K562 (cell line): ENCODE results near the gene ARHGAP8.

Experiments used
- CTCF ChIP-seq, 3 experiments: IDR thresholded peaks in 2 of 3; conservative IDR thresholded peaks in 1 of 3; 2 replicates each; pipeline ENCODE4 v1.5.1; 2011 to 2012; ENCODE audit warnings: low read length in 3 of 3, mild to moderate bottlenecking in 3 of 3, control low read depth in 2 of 3, improper control_type of control experiment in 1 of 3, inconsistent platforms in 1 of 3, low read depth in 1 of 3, mixed read lengths in 1 of 3, moderate library complexity in 1 of 3; ENCODE audit not compliant: insufficient read depth in 2 of 3
- EP300 ChIP-seq: IDR thresholded peaks from 2 replicates; pipeline ENCODE4 v1.6.1; 2012; ENCODE audit warnings: low read length, improper control_type of control experiment
- MAFK ChIP-seq: IDR thresholded peaks from 2 replicates; pipeline ENCODE4 v1.6.1; 2011; ENCODE audit warnings: low read length, improper control_type of control experiment
- MEIS2 ChIP-seq: fragments of 450-650 bp; IDR thresholded peaks from 2 replicates; pipeline ENCODE4 v1.6.1; 2014; ENCODE audit warnings: mild to moderate bottlenecking; ENCODE audit not compliant: partially characterized antibody
- MLX ChIP-seq, 2 experiments: fragments of 450-650 bp in 1 of 2; sonication (generic) in 1 of 2; formaldehyde crosslinking; conservative IDR thresholded peaks; 2 replicates each; pipeline versions ENCODE4 v1.4.0 to v1.8.1; 2020 to 2022; ENCODE audit warnings: mild to moderate bottlenecking in 1 of 2, missing genetic modification reagents in 1 of 2
- MXI1 ChIP-seq: IDR thresholded peaks from 2 replicates; pipeline ENCODE4 v1.6.1; 2011; ENCODE audit warnings: low read depth, mild to moderate bottlenecking, improper control_type of control experiment, low read length
- NFE2 ChIP-seq: IDR thresholded peaks from 2 replicates; pipeline ENCODE4 v1.6.1; 2014; ENCODE audit warnings: antibody characterized with exemption, low read depth
- PHB ChIP-seq: fragments of 250-450 bp; sonication (Bioruptor Pico); IDR thresholded peaks from 2 replicates; pipeline ENCODE4 v1.5.0; 2021
- SAFB ChIP-seq: fragments of 200-400 bp; formaldehyde crosslinking; IDR thresholded peaks from 2 replicates; pipeline ENCODE4 v1.6.1; 2017; ENCODE audit warnings: low read depth, low read length, borderline replicate concordance
- SMC3 ChIP-seq: conservative IDR thresholded peaks from 2 replicates; pipeline ENCODE4 v1.6.1; 2011; ENCODE audit warnings: low read depth, low read length, improper control_type of control experiment; ENCODE audit not compliant: insufficient read depth
- TAF7 ChIP-seq: fragments of 450-650 bp; IDR thresholded peaks from 2 replicates; pipeline ENCODE4 v1.6.1; 2016; ENCODE audit warnings: missing genetic modification characterization, missing compliant biosample characterization
- TFE3 ChIP-seq: fragments of 450-650 bp; formaldehyde crosslinking; IDR thresholded peaks from 2 replicates; pipeline ENCODE4 v1.4.0; 2020; ENCODE audit warnings: mild to moderate bottlenecking, mixed read lengths
- YY1 ChIP-seq, 3 experiments: IDR thresholded peaks; 2 replicates each; pipeline ENCODE4 v1.6.1; 2011; ENCODE audit warnings: low read length in 2 of 3, mild to moderate bottlenecking in 2 of 3, moderate library complexity in 2 of 3, borderline replicate concordance in 1 of 3, control low read depth in 1 of 3, low read depth in 1 of 3; ENCODE audit not compliant: insufficient read depth in 3 of 3, insufficient replicate concordance in 2 of 3, control insufficient read depth in 1 of 3, insufficient read length in 1 of 3; ENCODE audit errors: extremely low read depth in 1 of 3
- ZNF224 ChIP-seq: sonication (generic); formaldehyde crosslinking; IDR thresholded peaks from 2 replicates; pipeline ENCODE4 v1.8.0; 2022; ENCODE audit warnings: mild to moderate bottlenecking, missing genetic modification reagents

GRCh38 chr22:44704159-44705021, 48.0 kb upstream of the ARHGAP8 start:
- no peak for TF ChIP-seq SAFB
- no peak for TF ChIP-seq PHB (CRISPR knock-in tag)
- TF ChIP-seq ZNF224 (CRISPR knock-in tag): no peak
- no peak for TF ChIP-seq TFE3 (CRISPR knock-in tag)
- TF ChIP-seq MLX (CRISPR knock-in tag; conservative IDR thresholded peaks at IDR 0.05): no peak
- no peak for TF ChIP-seq SMC3
- no peak for TF ChIP-seq MAFK
- no peak for TF ChIP-seq MXI1
- no peak for TF ChIP-seq NFE2
- no peak for TF ChIP-seq EP300
- TF ChIP-seq YY1 (IDR thresholded peaks at IDR 0.05; ENCODE audit: borderline replicate concordance in 1 of 3, control insufficient read depth in 1 of 3, extremely low read depth in 1 of 3, insufficient read depth in 3 of 3, insufficient read length in 1 of 3, insufficient replicate concordance in 2 of 3, low read depth in 1 of 3, low read length in 2 of 3): no peak
- no peak for TF ChIP-seq TAF7 (tag)
- no peak for TF ChIP-seq MEIS2
- no peak for TF ChIP-seq CTCF (IDR thresholded peaks at IDR 0.05 in 2 of 3, conservative IDR thresholded peaks at IDR 0.05 in 1 of 3; ENCODE audit: insufficient read depth in 2 of 3, low read depth in 1 of 3, low read length in 3 of 3)
